Esophagus squamous epithelium (tissue), 4 donors: ENCODE data around the gene SH3BP5.

ENCODE experiments used
- POLR2A ChIP-seq, 4 donors: fragments of 450-650 bp; IDR thresholded peaks; one replicate each; pipeline ENCODE4 v1.6.1; 2017; ENCODE audit warnings: antibody characterized with exemption in 4 of 4, mild to moderate bottlenecking in 4 of 4, moderate library complexity in 3 of 4
- TF ChIP-seq, protein P1 (sequence below), 6 experiments: fragments of 450-650 bp in 4 of 6; fragments of 200-600 bp in 2 of 6; sonication (generic) in 2 of 6; IDR thresholded peaks; one replicate each; pipeline ENCODE4 v1.5.1; 2016 to 2019; ENCODE audit warnings: antibody characterized with exemption in 6 of 6, mild to moderate bottlenecking in 4 of 6, moderate library complexity in 4 of 6

DNA sequence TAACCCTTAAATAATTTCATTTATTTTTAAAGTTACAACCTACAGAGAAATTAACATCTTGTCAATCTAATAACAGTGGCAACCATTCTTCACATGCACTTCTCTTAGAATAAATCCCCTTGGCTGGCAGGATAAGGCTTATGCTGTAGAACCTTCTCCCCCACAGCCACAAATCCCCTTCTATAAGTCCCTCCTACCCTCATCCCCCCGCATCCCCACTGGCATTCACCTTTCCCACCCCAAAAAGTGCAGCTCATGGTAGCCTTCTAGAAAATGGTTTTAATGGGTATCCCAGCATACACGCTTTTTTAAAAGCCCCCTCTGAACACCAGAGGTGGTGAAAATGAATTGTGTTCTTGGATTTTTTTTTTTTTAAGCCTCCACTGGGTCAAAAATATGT is 77.2 kb downstream of the SH3BP5 start:
- TF ChIP-seq, protein P1, sequence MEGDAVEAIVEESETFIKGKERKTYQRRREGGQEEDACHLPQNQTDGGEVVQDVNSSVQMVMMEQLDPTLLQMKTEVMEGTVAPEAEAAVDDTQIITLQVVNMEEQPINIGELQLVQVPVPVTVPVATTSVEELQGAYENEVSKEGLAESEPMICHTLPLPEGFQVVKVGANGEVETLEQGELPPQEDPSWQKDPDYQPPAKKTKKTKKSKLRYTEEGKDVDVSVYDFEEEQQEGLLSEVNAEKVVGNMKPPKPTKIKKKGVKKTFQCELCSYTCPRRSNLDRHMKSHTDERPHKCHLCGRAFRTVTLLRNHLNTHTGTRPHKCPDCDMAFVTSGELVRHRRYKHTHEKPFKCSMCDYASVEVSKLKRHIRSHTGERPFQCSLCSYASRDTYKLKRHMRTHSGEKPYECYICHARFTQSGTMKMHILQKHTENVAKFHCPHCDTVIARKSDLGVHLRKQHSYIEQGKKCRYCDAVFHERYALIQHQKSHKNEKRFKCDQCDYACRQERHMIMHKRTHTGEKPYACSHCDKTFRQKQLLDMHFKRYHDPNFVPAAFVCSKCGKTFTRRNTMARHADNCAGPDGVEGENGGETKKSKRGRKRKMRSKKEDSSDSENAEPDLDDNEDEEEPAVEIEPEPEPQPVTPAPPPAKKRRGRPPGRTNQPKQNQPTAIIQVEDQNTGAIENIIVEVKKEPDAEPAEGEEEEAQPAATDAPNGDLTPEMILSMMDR (IDR thresholded peaks at IDR 0.05): no peak
- no peak for TF ChIP-seq POLR2A (IDR thresholded peaks at IDR 0.05)
